Endothelial cell of umbilical vein (primary cell): Measurements from ENCODE around the gene TMEM30B. TPM values are rescaled to one million over a fixed set of nuclear protein-coding genes. Genes with fewer than 3 reads are reported as not detected.

ENCODE experiments used
- BruUV-seq: library from RNA; stranded (reverse); fragments of 400-500 nt; replicated peaks from 2 replicates; lab custom pipeline; 2021; lab: Mats Ljungman, UMichigan
- CTCF ChIA-PET: fragments of 300-600, 350-600 bp; sonication (Branson Sonifier 250); formaldehyde crosslinking; loops from one replicate; lab custom pipeline; 2021; ENCODE audit warnings: antibody characterized with exemption, inconsistent platforms; lab: Charles Lee
- POLR2A ChIA-PET: fragments of 300-600, 350-600 bp; sonication (Branson Sonifier 250); formaldehyde crosslinking; loops from one replicate; lab custom pipeline; 2021; ENCODE audit warnings: antibody characterized with exemption, inconsistent platforms; lab: Charles Lee
- DNase-seq: peaks from one replicate; pipeline ENCODE4 v3.0.0-alpha.2; 2011; ENCODE audit warnings: low read depth, low spot score
- FAIRE-seq: peaks from 2 replicates; lab custom pipeline; 2011; peaks lifted over from hg19 to GRCh38; lab: Jason Lieb, UNC
- H2AFZ ChIP-seq: 2 replicates; pipeline ENCODE4 v1.6.0; 2012; ENCODE audit warnings: low read depth, low read length, control low read depth, inconsistent platforms
- H3K27ac ChIP-seq: 2 replicates; pipeline ENCODE4 v1.5.1; 2011; ENCODE audit warnings: low read depth, mild to moderate bottlenecking, control low read depth, low read length, moderate library complexity; ENCODE audit not compliant: insufficient read depth
- H3K27me3 ChIP-seq, 2 experiments: 2 replicates each; pipeline versions ENCODE4 v1.6.0 to v1.6.1; 2011; ENCODE audit warnings: low read length in 2 of 2, mixed read lengths in 1 of 2; ENCODE audit not compliant: control insufficient read depth in 2 of 2, insufficient read depth in 2 of 2
- H3K36me3 ChIP-seq, 2 experiments: 2 replicates in 1 of 2; 3 replicates in 1 of 2; pipeline ENCODE4 v1.5.1; 2011; ENCODE audit warnings: low read length in 2 of 2, mild to moderate bottlenecking in 1 of 2, moderate library complexity in 1 of 2; ENCODE audit not compliant: control insufficient read depth in 2 of 2, insufficient read depth in 2 of 2; ENCODE audit errors: extremely low read depth in 1 of 2
- H3K4me1 ChIP-seq: 3 replicates; pipeline ENCODE4 v1.5.1; 2011; ENCODE audit warnings: mild to moderate bottlenecking, low read length; ENCODE audit not compliant: control insufficient read depth, insufficient read depth; ENCODE audit errors: extremely low read depth
- H3K4me2 ChIP-seq: 2 replicates; pipeline ENCODE4 v1.6.1; 2011; ENCODE audit warnings: low read length, control low read depth, mixed read lengths; ENCODE audit not compliant: insufficient read depth
- H3K4me3 ChIP-seq, 3 experiments: fragments of 200-600 bp in 1 of 3; sonication (generic), shearing (Covaris generic) in 1 of 3; replicated peaks in 1 of 3; 2 replicates each; pipeline ENCODE4 v1.5.1; 2011 to 2016; ENCODE audit warnings: control low read depth in 3 of 3, low read length in 3 of 3, mild to moderate bottlenecking in 2 of 3, inconsistent platforms in 1 of 3, low read depth in 1 of 3, moderate library complexity in 1 of 3; ENCODE audit not compliant: insufficient read depth in 1 of 3
- H3K79me2 ChIP-seq: 2 replicates; pipeline ENCODE4 v1.6.0; 2012; ENCODE audit warnings: low read length, inconsistent platforms; ENCODE audit not compliant: control insufficient read depth, insufficient read depth
- H3K9ac ChIP-seq: replicated peaks from 2 replicates; pipeline ENCODE3; 2011; ENCODE audit warnings: low read length, control low read depth; ENCODE audit not compliant: insufficient read depth; ENCODE audit errors: extremely low read depth
- H3K9me1 ChIP-seq: replicated peaks from 3 replicates; pipeline ENCODE4 v1.6.0; 2011; ENCODE audit warnings: mild to moderate bottlenecking, low read length; ENCODE audit not compliant: control insufficient read depth, insufficient read depth; ENCODE audit errors: extremely low read depth
- H3K9me3 ChIP-seq: replicated peaks from 2 replicates; pipeline ENCODE4 v1.5.1; 2012; ENCODE audit warnings: low read length, inconsistent platforms; ENCODE audit not compliant: control insufficient read depth, insufficient read depth
- H4K20me1 ChIP-seq: replicated peaks from 2 replicates; pipeline ENCODE3; 2011; ENCODE audit warnings: mild to moderate bottlenecking, low read length; ENCODE audit not compliant: control insufficient read depth, insufficient read depth; ENCODE audit errors: extremely low read depth
- EZH2 ChIP-seq: IDR thresholded peaks from 2 replicates; pipeline ENCODE4 v1.6.1; 2012; ENCODE audit warnings: borderline replicate concordance, low read depth, mild to moderate bottlenecking, moderate library complexity, low read length, inconsistent platforms; ENCODE audit not compliant: severe bottlenecking
- FOS ChIP-seq: IDR thresholded peaks from 2 replicates; pipeline ENCODE4 v1.6.1; 2011; ENCODE audit warnings: mild to moderate bottlenecking, low read length, moderate library complexity, borderline replicate concordance; ENCODE audit not compliant: insufficient read depth
- GATA2 ChIP-seq: IDR thresholded peaks from 2 replicates; pipeline ENCODE4 v1.7.0; 2011; ENCODE audit warnings: low read depth, mild to moderate bottlenecking, moderate library complexity, mixed read lengths, low read length; ENCODE audit not compliant: insufficient read length, insufficient read depth
- JUN ChIP-seq: IDR thresholded peaks from 2 replicates; pipeline ENCODE4 v1.6.1; 2011; ENCODE audit warnings: borderline replicate concordance, low read depth; ENCODE audit not compliant: insufficient read length, insufficient read depth
- MYC ChIP-seq: IDR thresholded peaks from one replicate; pipeline ENCODE4 v1.6.1; 2011; ENCODE audit warnings: mild to moderate bottlenecking, low read depth, low read length
- POLR2A ChIP-seq: IDR thresholded peaks from 2 replicates; pipeline ENCODE4 v1.6.1; 2012; ENCODE audit warnings: low read depth, mild to moderate bottlenecking, control low read depth, low read length
- POLR2AphosphoS5 ChIP-seq: IDR thresholded peaks from 2 replicates; pipeline ENCODE4 v1.6.1; 2012; ENCODE audit warnings: low read depth, mild to moderate bottlenecking, control low read depth, low read length, moderate library complexity; ENCODE audit not compliant: insufficient read depth
- dilution Hi-C: fragments of 300-500 bp; cut with MboI; formaldehyde crosslinking; loops from one replicate; pipeline ENCODE4 v1.15.0; 2019; ENCODE audit warnings: low sequenced_read_pairs; ENCODE audit not compliant: extremely low pct_ligation_motif_present
- intact Hi-C: fragments of 100-400 bp; cut with micrococcal nuclease; formaldehyde crosslinking; loops from one replicate; pipeline ENCODE4 v1.10.0; 2022
- polyA plus RNA-seq, 4 experiments: library from polyadenylated mRNA; depleted of rRNA in 3 of 4; stranded (reverse) in 3 of 4; unstranded in 1 of 4; fragments of >200 nt; gene quantifications; 2 replicates each; pipeline versions ENCODE4 v1.2.1 to v1.2.3, GENCODE V29; 2011 to 2012; ENCODE audit warnings: missing spikeins in 1 of 4
- total RNA-seq: library from RNA; stranded (reverse); gene quantifications from 2 replicates; pipeline ENCODE4 v1.2.3, GENCODE V29; 2021
- TF ChIP-seq, protein P1 (sequence below): IDR thresholded peaks from 2 replicates; pipeline ENCODE4 v1.6.1; 2011; ENCODE audit not compliant: insufficient read depth, insufficient read length
- TF ChIP-seq, protein P2 (sequence below), 2 donors: IDR thresholded peaks; 1 replicate in 1 of 2; 2 replicates in 1 of 2; pipeline ENCODE4 v1.5.1; 2011; ENCODE audit warnings: low read length in 2 of 2, mild to moderate bottlenecking in 2 of 2, moderate library complexity in 2 of 2, control low read depth in 1 of 2, inconsistent platforms in 1 of 2, low read depth in 1 of 2; ENCODE audit not compliant: insufficient read depth in 1 of 2; ENCODE audit errors: extremely low read depth in 1 of 2

The TMEM30B gene
- total and polyA plus RNA-seq, 2 donors (not counting 3 experiments of a cell fraction or from before 2014, with no cell fraction given) = 0.32 to 0.35 TPM

DNA sequence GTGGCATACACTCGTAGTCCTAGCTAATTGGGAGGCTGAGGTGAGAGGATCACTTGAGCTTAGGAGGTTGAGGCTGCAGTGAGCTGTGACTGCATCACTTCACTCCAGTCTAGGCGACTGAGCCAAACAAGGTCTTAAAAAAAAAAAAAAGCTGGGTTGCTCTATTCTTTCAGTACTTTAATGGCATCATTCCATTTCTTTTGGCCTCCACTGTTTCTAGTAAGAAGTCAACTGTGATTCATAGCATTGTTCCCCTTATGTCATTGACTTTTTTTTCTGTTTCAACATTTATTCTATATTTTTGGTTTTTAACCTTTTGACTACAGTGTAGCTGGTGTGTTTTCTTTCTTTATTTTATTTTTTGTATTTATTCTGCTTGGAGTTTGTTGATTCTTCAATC is 23.6 kb upstream of the TMEM30B start:
- H3K27ac ChIP-seq = no peak overlapping the region
- H3K79me2 ChIP-seq = no peaks in the 10 kb centered on the region
- H4K20me1 ChIP-seq = no peaks in the 10 kb centered on the region
- no peaks in the 10 kb centered on the region for H3K9me3 ChIP-seq
- ChIA-PET POLR2A (no interaction called here), CTCF (interaction anchor here (1.5 kb wide), 1 partner anchor 534 kb away, joined by 4 read pairs; no protein-coding TSS in a partner anchor)
- H3K27me3 ChIP-seq = no peaks in the 10 kb centered on the region
- FAIRE-seq (no peak), DNase-seq (no peak)
- dilution Hi-C loops (no loop called here), intact Hi-C loops (no loop called here)
- no peak overlapping the region for H3K4me2 ChIP-seq
- H3K4me1 ChIP-seq = peaks cover 41% of the 10 kb centered on the region
- H2AFZ ChIP-seq = no peak overlapping the region
- H3K36me3 ChIP-seq = no peaks in the 10 kb centered on the region
- H3K9ac ChIP-seq = no peak overlapping the region
- no peak for TF ChIP-seq GATA2
- no peak overlapping the region for H3K4me3 ChIP-seq
- BruUV-seq = no TSS peak
- no peaks in the 10 kb centered on the region for H3K9me1 ChIP-seq

DNA sequence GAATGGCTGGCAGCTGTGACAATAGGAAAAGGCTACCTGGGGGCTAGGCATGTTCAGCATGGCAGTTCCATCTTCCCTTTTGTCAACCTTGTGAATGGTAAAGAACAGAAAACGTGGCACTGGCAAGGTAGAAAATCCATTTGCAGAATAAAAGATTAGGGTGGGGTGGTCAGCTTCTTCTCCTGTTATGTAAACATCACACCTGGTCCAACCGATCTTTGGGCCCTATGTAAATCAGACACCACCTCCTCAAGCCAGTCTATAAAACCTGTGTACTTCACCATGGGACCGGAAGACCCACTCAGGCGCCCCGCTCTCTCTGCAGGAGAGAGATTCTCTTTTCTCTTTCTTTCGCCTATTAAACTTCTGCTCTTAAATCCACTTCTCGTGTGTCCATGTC is 19.6 kb upstream of the TMEM30B start:
- Histone ChIP-seq H3K4me2 (no peak overlapping the region), H3K27ac (no peak overlapping the region), H4K20me1 (no peaks in the 10 kb centered on the region), H3K27me3 (no peaks in the 10 kb centered on the region), H3K36me3 (no peaks in the 10 kb centered on the region), H3K9me3 (no peaks in the 10 kb centered on the region), H3K4me3 (no peak overlapping the region), H3K4me1 (peaks cover 31% of the 10 kb centered on the region), H2AFZ (no peak overlapping the region), H3K9ac (no peak overlapping the region), H3K79me2 (no peaks in the 10 kb centered on the region), H3K9me1 (no peaks in the 10 kb centered on the region)
- ChIA-PET CTCF (interaction anchor here (0.6 to 1.5 kb wide), 3 partner anchors 20 to 54 kb away, joined by 4 to 5 read pairs (median 4); no protein-coding TSS in a partner anchor), POLR2A (no interaction called here)
- no TSS peak for BruUV-seq
- intact Hi-C loops = no loop called here
- FAIRE-seq = no peak
- no peak for DNase-seq
- dilution Hi-C loops = no loop called here
- no peak for TF ChIP-seq POLR2A
- no peak for TF ChIP-seq JUN
- TF ChIP-seq, protein P1, sequence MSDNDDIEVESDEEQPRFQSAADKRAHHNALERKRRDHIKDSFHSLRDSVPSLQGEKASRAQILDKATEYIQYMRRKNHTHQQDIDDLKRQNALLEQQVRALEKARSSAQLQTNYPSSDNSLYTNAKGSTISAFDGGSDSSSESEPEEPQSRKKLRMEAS = no peak
- TF ChIP-seq GATA2 = no peak
- TF ChIP-seq, protein P2, sequence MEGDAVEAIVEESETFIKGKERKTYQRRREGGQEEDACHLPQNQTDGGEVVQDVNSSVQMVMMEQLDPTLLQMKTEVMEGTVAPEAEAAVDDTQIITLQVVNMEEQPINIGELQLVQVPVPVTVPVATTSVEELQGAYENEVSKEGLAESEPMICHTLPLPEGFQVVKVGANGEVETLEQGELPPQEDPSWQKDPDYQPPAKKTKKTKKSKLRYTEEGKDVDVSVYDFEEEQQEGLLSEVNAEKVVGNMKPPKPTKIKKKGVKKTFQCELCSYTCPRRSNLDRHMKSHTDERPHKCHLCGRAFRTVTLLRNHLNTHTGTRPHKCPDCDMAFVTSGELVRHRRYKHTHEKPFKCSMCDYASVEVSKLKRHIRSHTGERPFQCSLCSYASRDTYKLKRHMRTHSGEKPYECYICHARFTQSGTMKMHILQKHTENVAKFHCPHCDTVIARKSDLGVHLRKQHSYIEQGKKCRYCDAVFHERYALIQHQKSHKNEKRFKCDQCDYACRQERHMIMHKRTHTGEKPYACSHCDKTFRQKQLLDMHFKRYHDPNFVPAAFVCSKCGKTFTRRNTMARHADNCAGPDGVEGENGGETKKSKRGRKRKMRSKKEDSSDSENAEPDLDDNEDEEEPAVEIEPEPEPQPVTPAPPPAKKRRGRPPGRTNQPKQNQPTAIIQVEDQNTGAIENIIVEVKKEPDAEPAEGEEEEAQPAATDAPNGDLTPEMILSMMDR (IDR thresholded peaks at IDR 0.05; ENCODE audit: extremely low read depth in 1 of 2, insufficient read depth in 1 of 2, low read depth in 1 of 2, low read length in 2 of 2) = no peak
- no peak for TF ChIP-seq FOS
- no peak for TF ChIP-seq POLR2AphosphoS5
- no peak for TF ChIP-seq EZH2
- no peak for TF ChIP-seq MYC
